Fibroblast of lung (primary cell): ENCODE measurements around the gene PDE4D. TPM values are rescaled to one million over a fixed set of nuclear protein-coding genes. Genes with fewer than 3 reads are reported as not detected.
A peak's percentile ranks its signal among the peaks of the same experiment; 100 is the strongest.

Experiments
- DNase-seq, 2 donors: peaks; one replicate each; pipeline versions ENCODE4 v3.0.0 to v3.0.0-alpha.2; 2010; ENCODE audit warnings: low read depth in 2 of 2
- H2AFZ ChIP-seq: 2 replicates; pipeline ENCODE4 v1.5.1; 2012; ENCODE audit warnings: low read length, control low read depth, inconsistent platforms
- H3K27ac ChIP-seq: 2 replicates; pipeline ENCODE4 v1.5.1; 2011; ENCODE audit warnings: low read length, control low read depth; ENCODE audit not compliant: insufficient read depth
- H3K27me3 ChIP-seq: 2 replicates; pipeline ENCODE4 v1.5.1; 2011; ENCODE audit warnings: mild to moderate bottlenecking, low read length; ENCODE audit not compliant: control insufficient read depth, insufficient read depth
- H3K36me3 ChIP-seq: 2 replicates; pipeline ENCODE4 v1.5.1; 2011; ENCODE audit warnings: low read length; ENCODE audit not compliant: control insufficient read depth, insufficient read depth
- H3K4me1 ChIP-seq: 2 replicates; pipeline ENCODE4 v1.5.1; 2011; ENCODE audit warnings: low read length; ENCODE audit not compliant: control insufficient read depth, insufficient read depth; ENCODE audit errors: extremely low read depth
- H3K4me2 ChIP-seq: 2 replicates; pipeline ENCODE4 v1.5.1; 2011; ENCODE audit warnings: low read length, control low read depth; ENCODE audit not compliant: insufficient read depth; ENCODE audit errors: extremely low read depth
- H3K4me3 ChIP-seq, 4 experiments: fragments of 200-600 bp in 1 of 4; sonication (generic) in 1 of 4; replicated peaks in 1 of 4; 2 replicates each; pipeline ENCODE4 v1.5.1; 2011 to 2016; ENCODE audit warnings: low read length in 4 of 4, low read depth in 3 of 4, mild to moderate bottlenecking in 3 of 4, control low read depth in 2 of 4, inconsistent platforms in 1 of 4, mixed read lengths in 1 of 4; ENCODE audit not compliant: insufficient read depth in 1 of 4; ENCODE audit errors: control extremely low read depth in 1 of 4
- H3K79me2 ChIP-seq: 2 replicates; pipeline ENCODE4 v1.5.1; 2012; ENCODE audit warnings: mild to moderate bottlenecking, low read length, inconsistent platforms; ENCODE audit not compliant: control insufficient read depth, insufficient read depth
- H3K9ac ChIP-seq: 2 replicates; pipeline ENCODE4 v1.5.1; 2011; ENCODE audit warnings: mild to moderate bottlenecking, low read length, control low read depth; ENCODE audit not compliant: insufficient read depth
- H3K9me3 ChIP-seq: 2 replicates; pipeline ENCODE4 v1.5.1; 2012; ENCODE audit warnings: low read depth, low read length; ENCODE audit not compliant: control insufficient read depth, insufficient read depth
- H4K20me1 ChIP-seq: 2 replicates; pipeline ENCODE4 v1.5.1; 2011; ENCODE audit warnings: low read length; ENCODE audit not compliant: control insufficient read depth, insufficient read depth; ENCODE audit errors: extremely low read depth
- CTCF ChIP-seq, 2 donors: IDR thresholded peaks in 1 of 2; conservative IDR thresholded peaks in 1 of 2; 1 replicate in 1 of 2; 2 replicates in 1 of 2; pipeline ENCODE4 v1.5.1; 2011 to 2012; ENCODE audit warnings: low read length in 2 of 2, control low read depth in 1 of 2, inconsistent platforms in 1 of 2, low read depth in 1 of 2, mild to moderate bottlenecking in 1 of 2
- EZH2 ChIP-seq: IDR thresholded peaks from 2 replicates; pipeline ENCODE4 v1.5.1; 2012; ENCODE audit warnings: low read length, control low read depth, mild to moderate bottlenecking; ENCODE audit errors: missing control alignments
- polyA plus RNA-seq, 2 donors: library from polyadenylated mRNA; depleted of rRNA in 1 of 2; stranded (reverse) in 1 of 2; unstranded in 1 of 2; fragments of >200 nt; gene quantifications; 2 replicates each; pipeline ENCODE4 v1.2.1, GENCODE V29; 2011 to 2012; ENCODE audit warnings: missing spikeins in 1 of 2
- total RNA-seq: library from RNA; depleted of rRNA; stranded (reverse); fragments of >200 nt; gene quantifications from 2 replicates; pipeline ENCODE4 v1.2.1, GENCODE V29; 2014

PDE4D gene
- total and polyA plus RNA-seq, 2 donors (not counting 1 experiment from before 2014, with no cell fraction given) = 2.1 to 8.3 TPM

- no peak overlapping the region for H3K4me3 ChIP-seq
- H4K20me1 ChIP-seq = no peaks in the 10 kb centered on the region
- H3K9ac ChIP-seq = no peak overlapping the region
- H3K9me3 ChIP-seq = no peaks in the 10 kb centered on the region
- DNase-seq = no peak
- H3K4me2 ChIP-seq = no peak overlapping the region
- H3K4me1 ChIP-seq = no peaks in the 10 kb centered on the region
- H3K79me2 ChIP-seq = no peaks in the 10 kb centered on the region
- no peak overlapping the region for H2AFZ ChIP-seq
- TF ChIP-seq EZH2 (no peak), CTCF (conservative IDR thresholded peaks at IDR 0.05 in 1 of 2, IDR thresholded peaks at IDR 0.05 in 1 of 2; ENCODE audit: low read depth in 1 of 2, low read length in 2 of 2) (no peak)
- H3K36me3 ChIP-seq = no peaks in the 10 kb centered on the region
- no peaks in the 10 kb centered on the region for H3K27me3 ChIP-seq
- no peak overlapping the region for H3K27ac ChIP-seq
These were observed 552.9 kb downstream of the PDE4D start for GRCh38 chr5:59340637-59341036.

- Histone ChIP-seq H3K4me3 (no peak overlapping the region), H3K27ac (no peak overlapping the region), H3K4me2 (no peak overlapping the region), H3K4me1 (no peaks in the 10 kb centered on the region), H3K9me3 (no peaks in the 10 kb centered on the region), H3K9ac (no peak overlapping the region), H4K20me1 (no peaks in the 10 kb centered on the region), H3K36me3 (no peaks in the 10 kb centered on the region), H3K79me2 (no peaks in the 10 kb centered on the region), H3K27me3 (no peaks in the 10 kb centered on the region), H2AFZ (no peak overlapping the region)
- no peak for DNase-seq
- no peak for TF ChIP-seq CTCF (conservative IDR thresholded peaks at IDR 0.05 in 1 of 2, IDR thresholded peaks at IDR 0.05 in 1 of 2; ENCODE audit: low read depth in 1 of 2, low read length in 2 of 2)
- no peak for TF ChIP-seq EZH2
These were observed 556.3 kb downstream of the PDE4D start for GRCh38 chr5:59337240-59337639.

- Histone ChIP-seq H3K4me3 (no peak overlapping the region), H3K27ac (no peak overlapping the region), H3K9ac (no peak overlapping the region), H3K36me3 (no peaks in the 10 kb centered on the region), H3K4me1 (no peaks in the 10 kb centered on the region), H4K20me1 (no peaks in the 10 kb centered on the region), H3K79me2 (no peaks in the 10 kb centered on the region), H3K4me2 (no peak overlapping the region), H3K27me3 (no peaks in the 10 kb centered on the region), H2AFZ (no peak overlapping the region), H3K9me3 (no peaks in the 10 kb centered on the region)
- TF ChIP-seq EZH2 (no peak), CTCF (conservative IDR thresholded peaks at IDR 0.05 in 1 of 2, IDR thresholded peaks at IDR 0.05 in 1 of 2; ENCODE audit: low read depth in 1 of 2, low read length in 2 of 2) (peak in 1 of 2 donors; percentile 8)
- no peak for DNase-seq
These were observed 558.0 kb downstream of the PDE4D start for GRCh38 chr5:59335544-59335943.
